Liver (tissue), 2 donors: ENCODE measurements around the gene CAPZB.

ENCODE experiments used
- CTCF ChIP-seq: fragments of 150-350 bp; IDR thresholded peaks from 2 replicates; pipeline ENCODE4 v1.5.1; 2017; ENCODE audit warnings: improper control_type of control experiment, low read depth, low read length; ENCODE audit not compliant: missing input control
- FOXA1 ChIP-seq: IDR thresholded peaks from 2 replicates; pipeline ENCODE4 v1.6.1; 2016; ENCODE audit warnings: antibody characterized with exemption
- MAX ChIP-seq: IDR thresholded peaks from 2 replicates; pipeline ENCODE4 v1.6.1; 2016; ENCODE audit warnings: antibody characterized with exemption
- donor health status: healthy.

GRCh38 chr1:19443326-19443725, 42.0 kb downstream of the CAPZB start:
- TF ChIP-seq FOXA1 (no peak), CTCF (no peak), MAX (no peak)
